GM12865 (cell line): ENCODE measurements around the gene XIST.
"Not testable (repeated sequence)": the region's sequence is repeated elsewhere in the genome, so short reads cannot be mapped to it uniquely, and the experiment has no call there.

Experiments used
- DNase-seq: peaks from one replicate; pipeline ENCODE4 v3.0.0; 2010; ENCODE audit warnings: low read depth
- H3K4me3 ChIP-seq: 2 replicates; pipeline ENCODE4 v1.5.1; 2011; ENCODE audit warnings: mild to moderate bottlenecking, low read depth, low read length, control low read depth
- CTCF ChIP-seq: IDR thresholded peaks from 2 replicates; pipeline ENCODE4 v1.5.1; 2011; ENCODE audit warnings: low read length, control low read depth, low read depth, inconsistent platforms; ENCODE audit not compliant: insufficient read depth; ENCODE audit errors: missing control alignments

The XIST gene

GRCh38 chrX:73823473-73824004 is 29.0 kb downstream of the XIST start:
- no peak for DNase-seq
- TF ChIP-seq CTCF = no peak

GRCh38 chrX:73822775-73823174 is 29.7 kb downstream of the XIST start:
- H3K4me3 ChIP-seq = no peak overlapping the region
- DNase-seq = no peak
- TF ChIP-seq CTCF = no peak

More at GRCh38 chrX:73823473-73824004, 29.0 kb downstream of the XIST start:
- no peak overlapping the region for H3K4me3 ChIP-seq

GRCh38 chrX:73821921-73822559 is 30.5 kb downstream of the XIST start:
- no peak for DNase-seq
- TF ChIP-seq CTCF = no peak

GRCh38 chrX:73819864-73820558 is 32.5 kb downstream of the XIST start:
- not testable (repeated sequence) for H3K4me3 ChIP-seq, DNase-seq

More at GRCh38 chrX:73821921-73822559, 30.5 kb downstream of the XIST start:
- H3K4me3 ChIP-seq = no peak overlapping the region

GRCh38 chrX:73818200-73819116 is 34.1 kb downstream of the XIST start:
- DNase-seq = no peak
- TF ChIP-seq CTCF = no peak
- H3K4me3 ChIP-seq = no peak overlapping the region

GRCh38 chrX:73817393-73818199 is 34.9 kb downstream of the XIST start:
- DNase-seq = no peak
- no peak overlapping the region for H3K4me3 ChIP-seq
- no peak for TF ChIP-seq CTCF
